Measurements from ENCODE around the gene SLC39A5.

The SLC39A5 gene

GRCh38 chr12:56216461-56216860, 13.4 kb upstream of the SLC39A5 start:
- no peak for DNase-seq (ENCODE audit: low spot score)

- no peak for DNase-seq (ENCODE audit: low spot score)
Observed at GRCh38 chr12:56219840-56220239, 10.0 kb upstream of the SLC39A5 start.

GRCh38 chr12:56220611-56221231, 9.1 kb upstream of the SLC39A5 start:
- DNase-seq (ENCODE audit: low spot score) = no peak

- DNase-seq (ENCODE audit: low spot score) = no peak
Observed at GRCh38 chr12:56221232-56221756, 8.6 kb upstream of the SLC39A5 start.

- DNase-seq (ENCODE audit: low spot score) = peak; percentile 94
Observed at GRCh38 chr12:56221757-56222530, 7.9 kb upstream of the SLC39A5 start, which contains the start of gene RNF41. Gene RNF41 (minus strand): TSS chr12:56221922. CDS start chr12:56214047, 7,875 bp downstream.

GRCh38 chr12:56222531-56222895, 7.3 kb upstream of the SLC39A5 start:
- DNase-seq (ENCODE audit: low spot score) = no peak

- no peak for DNase-seq (ENCODE audit: low spot score)
Observed at GRCh38 chr12:56223571-56224101, 6.2 kb upstream of the SLC39A5 start.

- peak; percentile 98 for DNase-seq (ENCODE audit: low spot score)
Observed at GRCh38 chr12:56224102-56224701, 5.6 kb upstream of the SLC39A5 start, which contains the start of gene NABP2. Gene NABP2 (plus strand): TSS chr12:56224342. CDS start chr12:56224857, 515 bp downstream.

GRCh38 chr12:56224954-56225353, 4.9 kb upstream of the SLC39A5 start:
- no peak for DNase-seq (ENCODE audit: low spot score)

GRCh38 chr12:56229082-56229481, 769 bp upstream of the SLC39A5 start:
- DNase-seq (ENCODE audit: low spot score) = no peak

- no peak for DNase-seq (ENCODE audit: low spot score)
Observed at GRCh38 chr12:56230432-56231183, 757 bp downstream of the SLC39A5 start.

- no peak for DNase-seq (ENCODE audit: low spot score)
Observed at GRCh38 chr12:56231184-56231582, 1.3 kb downstream of the SLC39A5 start.

GRCh38 chr12:56234746-56235436, 5.0 kb downstream of the SLC39A5 start:
- DNase-seq (ENCODE audit: low spot score) = no peak

- DNase-seq (ENCODE audit: low spot score) = no peak
Observed at GRCh38 chr12:56236091-56236490, 6.2 kb downstream of the SLC39A5 start.

GRCh38 chr12:56236985-56237384, 7.1 kb downstream of the SLC39A5 start:
- DNase-seq (ENCODE audit: low spot score) = no peak

- no peak for DNase-seq (ENCODE audit: low spot score)
Observed at GRCh38 chr12:56237552-56237951, 7.7 kb downstream of the SLC39A5 start.

GRCh38 chr12:56241424-56242303, 11.8 kb downstream of the SLC39A5 start:
- no peak for DNase-seq (ENCODE audit: low spot score)

- DNase-seq (ENCODE audit: low spot score) = no peak
Observed at GRCh38 chr12:56242986-56243385, 13.1 kb downstream of the SLC39A5 start.

- DNase-seq (ENCODE audit: low spot score) = no peak
Observed at GRCh38 chr12:56243731-56244181, 13.9 kb downstream of the SLC39A5 start.

GRCh38 chr12:56244494-56244893, 14.6 kb downstream of the SLC39A5 start:
- no peak for DNase-seq (ENCODE audit: low spot score)

Measured in activated CD4-positive, alpha-beta T cell treated with anti-CD3 and anti-CD28 coated beads, Interleukin-2, Interleukin-4, amounts not matched to agents 100 ng/mL and 50 ng/mL, durations not matched to agents 16 hours and 8 hours (primary cell).